PC-9 (cell line): ENCODE results near the gene COX4I1. TPM values are rescaled to one million over a fixed set of nuclear protein-coding genes. Genes with fewer than 3 reads are reported as not detected.

Experiments
- BruUV-seq: library from RNA; stranded (reverse); fragments of 400-500 nt; replicated peaks from 2 replicates; lab custom pipeline; 2021; lab: Mats Ljungman, UMichigan
- CTCF ChIA-PET: fragments of 300-600 bp; sonication (Branson Sonifier 250); formaldehyde crosslinking; loops from one replicate; lab custom pipeline; 2022; ENCODE audit warnings: antibody characterized with exemption; lab: Charles Lee
- POLR2A ChIA-PET: fragments of 300-600 bp; sonication (Branson Sonifier 250); formaldehyde crosslinking; loops from one replicate; lab custom pipeline; 2022; ENCODE audit warnings: antibody characterized with exemption; ENCODE audit not compliant: unreplicated experiment; lab: Charles Lee
- DNase-seq, 2 experiments: peaks; one replicate each; pipeline versions ENCODE4 v3.0.0 to v3.0.0-alpha.2; 2015 to 2022; ENCODE audit warnings: mixed read lengths in 1 of 2
- H2AFZ ChIP-seq: fragments of 200-600 bp; sonication (generic); 2 replicates; pipeline ENCODE4 v1.8.1; 2017; ENCODE audit warnings: antibody characterized with exemption
- H3F3A ChIP-seq: fragments of 200-600 bp; sonication (generic); 2 replicates; pipeline ENCODE4 v1.8.1; 2017; ENCODE audit warnings: antibody characterized with exemption, mild to moderate bottlenecking, low read depth; ENCODE audit not compliant: insufficient read depth
- H3K27ac ChIP-seq: fragments of 200-600 bp; sonication (generic); 2 replicates; pipeline ENCODE4 v1.6.1; 2016; ENCODE audit warnings: mixed run types
- H3K27me3 ChIP-seq: fragments of 200-600 bp; sonication (generic); 2 replicates; pipeline ENCODE4 v1.6.1; 2016; ENCODE audit warnings: low read depth, mixed run types; ENCODE audit not compliant: insufficient read depth
- H3K36me3 ChIP-seq: fragments of 200-600 bp; sonication (generic); 2 replicates; pipeline ENCODE4 v1.6.1; 2016; ENCODE audit warnings: low read depth, mixed run types
- H3K4me1 ChIP-seq: fragments of 200-600 bp; sonication (generic); replicated peaks from 2 replicates; pipeline ENCODE4 v1.6.1; 2016; ENCODE audit warnings: mixed run types; ENCODE audit not compliant: insufficient read depth
- H3K4me2 ChIP-seq: fragments of 200-600 bp; sonication (generic); 2 replicates; pipeline ENCODE4 v1.6.1; 2017; ENCODE audit warnings: mixed run types
- H3K4me3 ChIP-seq: fragments of 200-600 bp; sonication (generic); 2 replicates; pipeline ENCODE4 v1.6.1; 2016; ENCODE audit warnings: mixed run types
- H3K79me2 ChIP-seq: fragments of 200-600 bp; sonication (generic); 2 replicates; pipeline ENCODE4 v1.6.1; 2017; ENCODE audit warnings: low read depth, mixed run types
- H3K9me2 ChIP-seq: fragments of 200-600 bp; sonication (generic); 2 replicates; pipeline ENCODE4 v1.8.1; 2017; ENCODE audit warnings: mild to moderate bottlenecking; ENCODE audit not compliant: insufficient read depth
- H3K9me3 ChIP-seq: fragments of 200-600 bp; sonication (generic); 2 replicates; pipeline ENCODE4 v1.8.1; 2016; ENCODE audit warnings: low read depth; ENCODE audit not compliant: insufficient read depth
- H4K20me1 ChIP-seq: fragments of 200-600 bp; sonication (generic); 2 replicates; pipeline ENCODE4 v1.8.1; 2017; ENCODE audit not compliant: insufficient read depth
- CTCF ChIP-seq: fragments of 200-600 bp; sonication (generic); conservative IDR thresholded peaks from 2 replicates; pipeline ENCODE4 v1.6.1; 2017; ENCODE audit warnings: mixed run types, antibody characterized with exemption, mild to moderate bottlenecking, moderate library complexity
- EZH2 ChIP-seq: fragments of 200-600 bp; sonication (generic); IDR thresholded peaks from 2 replicates; pipeline ENCODE4 v1.8.0; 2017; ENCODE audit warnings: antibody characterized with exemption, low read depth
- intact Hi-C: fragments of 100-400 bp; cut with micrococcal nuclease; formaldehyde crosslinking; loops from one replicate; pipeline ENCODE4 v1.10.0; 2022; ENCODE audit not compliant: unreplicated experiment
- total RNA-seq: library from RNA; stranded (reverse); gene quantifications from 2 replicates; pipeline ENCODE4 v1.2.3, GENCODE V29; 2021

COX4I1 gene
- total RNA-seq, 1 experiment from 2014 or later, result 468 TPM

- Histone ChIP-seq H3K27me3 (no peaks in the 10 kb centered on the region), H3K9me3 (no peaks in the 10 kb centered on the region), H2AFZ (no peak overlapping the region), H3F3A (0 out of 2 replicates have a peak, but pooled peaks cover 3% of the 10 kb centered on the region), H3K4me3 (no peak overlapping the region), H4K20me1 (no peaks in the 10 kb centered on the region), H3K36me3 (no peaks in the 10 kb centered on the region), H3K27ac (no peak overlapping the region), H3K4me2 (no peak overlapping the region), H3K79me2 (no peaks in the 10 kb centered on the region), H3K4me1 (peaks cover under 1% of the 10 kb centered on the region; the same call in 1 of the 2 replicates), H3K9me2 (no peaks in the 10 kb centered on the region)
- DNase-seq, result no peak
- ChIA-PET POLR2A (no interaction called here), CTCF (no interaction called here)
- intact Hi-C loops, result no loop called here
- no TSS peak for BruUV-seq
- TF ChIP-seq EZH2, result no peak
- TF ChIP-seq CTCF, result no peak
Measured at GRCh38 chr16:85761861-85762260, 37.6 kb upstream of the COX4I1 start.

- H3K27ac ChIP-seq, result no peak overlapping the region
- H2AFZ ChIP-seq, result no peak overlapping the region
- no peak for TF ChIP-seq CTCF
- TF ChIP-seq EZH2, result no peak
- no peaks in the 10 kb centered on the region for H3K36me3 ChIP-seq
- H3K4me2 ChIP-seq, result no peak overlapping the region
- no peak overlapping the region for H3K4me3 ChIP-seq
- no peaks in the 10 kb centered on the region for H3K27me3 ChIP-seq
- H3K79me2 ChIP-seq, result no peaks in the 10 kb centered on the region
- ChIA-PET CTCF (no interaction called here), POLR2A (no interaction called here)
- H3K9me3 ChIP-seq, result no peaks in the 10 kb centered on the region
- BruUV-seq, result no TSS peak
- H3K4me1 ChIP-seq, result peaks cover 11% of the 10 kb centered on the region
- peaks cover 13% of the 10 kb centered on the region; the same call in 1 of the 2 replicates for H3F3A ChIP-seq
- intact Hi-C loops, result no loop called here
- no peaks in the 10 kb centered on the region for H4K20me1 ChIP-seq
- H3K9me2 ChIP-seq, result no peaks in the 10 kb centered on the region
- no peak for DNase-seq
Measured at GRCh38 chr16:85762970-85763369, 36.5 kb upstream of the COX4I1 start.

- BruUV-seq, result no TSS peak
- intact Hi-C loops, result no loop called here
- ChIA-PET POLR2A (no interaction called here), CTCF (no interaction called here)
- TF ChIP-seq EZH2, result no peak
- no peak for TF ChIP-seq CTCF
- Histone ChIP-seq H2AFZ (no peak overlapping the region), H3K4me2 (no peak overlapping the region), H3K9me2 (no peaks in the 10 kb centered on the region), H4K20me1 (no peaks in the 10 kb centered on the region), H3K79me2 (no peaks in the 10 kb centered on the region), H3K27ac (no peak overlapping the region), H3K9me3 (no peaks in the 10 kb centered on the region), H3K4me1 (peaks cover 15% of the 10 kb centered on the region), H3F3A (peaks cover 19% of the 10 kb centered on the region; the same call in 1 of the 2 replicates), H3K36me3 (no peaks in the 10 kb centered on the region), H3K27me3 (no peaks in the 10 kb centered on the region), H3K4me3 (no peak overlapping the region)
- DNase-seq, result no peak
Measured at GRCh38 chr16:85763616-85764015, 35.9 kb upstream of the COX4I1 start.
